ENCODE measurements around the gene CCDC88C. TPM values are rescaled to one million over a fixed set of nuclear protein-coding genes. Genes with fewer than 3 reads are reported as not detected.

Gene CCDC88C
- polyA plus RNA-seq, 4 donors = 32.6 to 36.2 (median 34.0) TPM

GRCh38 chr14:91299121-91300115 lies 118.2 kb downstream of the CCDC88C start:
- DNase-seq (ENCODE audit: low read depth in 4 of 4, low spot score in 3 of 4) = no peak

- DNase-seq (ENCODE audit: low read depth in 4 of 4, low spot score in 3 of 4) = no peak
Measured at GRCh38 chr14:91298576-91298975, 119.0 kb downstream of the CCDC88C start.

DNA sequence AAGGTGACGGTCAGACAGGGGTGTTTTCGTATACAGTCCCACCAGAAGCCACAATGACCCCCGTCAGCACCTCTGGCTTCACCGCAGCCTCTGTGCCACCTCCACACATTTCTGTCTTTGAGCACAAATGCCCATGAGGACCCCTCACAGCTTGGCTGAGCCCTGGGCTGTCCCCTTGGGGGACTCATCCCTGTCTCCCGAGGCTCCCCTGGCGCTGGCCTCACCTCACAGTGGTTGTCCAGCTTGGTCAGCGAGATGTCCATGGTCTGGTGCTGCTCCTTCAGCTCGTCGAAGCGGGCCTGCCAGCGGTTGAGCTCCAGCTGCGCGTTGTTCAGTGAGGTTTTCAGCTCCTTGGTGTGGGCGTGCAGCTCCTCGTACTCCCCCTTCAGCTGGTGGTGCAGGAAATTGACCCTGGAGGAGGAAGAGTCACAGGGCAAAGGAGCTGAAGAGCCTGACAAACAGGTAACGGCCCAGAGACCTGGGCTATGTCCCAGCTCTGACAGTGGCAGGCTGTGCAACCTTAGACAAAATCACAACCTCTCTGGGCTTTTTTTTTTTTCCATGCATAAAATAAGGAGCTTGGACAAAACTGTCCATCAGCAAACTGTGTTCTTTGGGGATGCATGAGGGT lies 120.4 kb downstream of the CCDC88C start:
- no peak for DNase-seq (ENCODE audit: low read depth in 4 of 4, low spot score in 3 of 4)

DNA sequence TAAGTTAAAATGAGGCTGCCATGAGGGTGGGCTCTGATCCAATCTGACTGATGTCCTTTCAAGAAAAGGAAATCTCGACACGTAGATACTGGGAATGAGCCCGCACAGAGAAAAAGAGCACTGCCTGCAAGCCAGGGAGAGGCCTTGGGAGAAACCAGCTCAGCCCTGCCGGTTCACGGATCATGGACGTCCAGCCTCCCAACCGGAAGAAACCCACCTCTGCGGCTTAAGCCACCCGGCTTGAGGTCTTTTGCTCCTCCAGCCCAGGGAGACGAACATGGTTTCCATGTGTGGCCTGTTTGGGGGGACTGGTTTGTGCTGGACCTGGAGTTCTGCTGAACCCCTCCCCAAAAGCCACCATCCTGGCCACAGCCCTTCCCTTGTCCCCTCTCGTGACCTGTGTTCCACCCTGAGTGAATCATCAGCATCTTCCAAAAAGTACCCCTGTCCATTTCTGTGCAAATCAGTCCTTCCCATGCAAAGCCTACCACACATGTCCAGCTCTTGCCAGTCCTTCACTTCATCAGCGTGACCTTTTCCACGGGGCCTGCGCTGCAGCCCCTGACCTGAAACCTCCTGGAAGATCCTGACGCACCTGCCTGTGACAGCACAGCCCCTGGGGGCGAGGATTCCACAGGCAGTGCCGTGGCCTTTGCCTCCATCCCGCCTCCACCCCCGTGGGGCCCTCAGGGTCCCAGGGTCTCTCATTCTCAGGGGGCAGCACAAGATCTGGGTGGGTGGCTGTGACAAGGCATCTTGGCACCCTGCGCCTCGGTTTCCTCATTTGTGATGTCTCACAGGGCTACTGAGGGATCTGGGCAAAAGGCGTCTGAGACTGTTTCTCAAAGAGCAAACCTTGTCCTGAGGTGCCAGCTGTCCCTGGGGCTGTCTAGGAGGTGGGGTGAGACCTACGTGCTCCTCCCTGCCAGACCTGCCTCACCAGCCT lies 121.5 kb downstream of the CCDC88C start:
- DNase-seq (ENCODE audit: low read depth in 4 of 4, low spot score in 3 of 4) = no peak

GRCh38 chr14:91295276-91295845 lies 122.3 kb downstream of the CCDC88C start:
- no peak for DNase-seq (ENCODE audit: low read depth in 4 of 4, low spot score in 3 of 4)

DNA sequence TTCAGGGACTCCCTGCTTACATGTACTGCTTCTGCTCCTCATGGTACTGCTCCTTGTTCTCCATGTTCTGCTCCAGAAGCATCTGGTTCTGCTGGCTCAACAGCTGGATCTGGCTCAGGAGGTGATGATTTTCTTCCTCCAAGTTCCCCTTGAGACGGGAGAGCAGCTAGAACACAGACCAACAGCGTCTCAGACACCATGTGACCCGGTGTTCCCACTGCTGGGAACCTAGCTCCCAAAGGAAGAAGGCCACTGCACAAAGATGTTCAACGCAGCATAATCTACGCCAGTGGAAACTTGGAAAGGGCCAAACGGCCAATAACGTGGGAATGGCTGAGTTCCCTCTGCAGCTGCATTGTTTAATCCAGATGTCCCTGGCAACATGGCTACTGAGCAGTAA lies 123.5 kb downstream of the CCDC88C start:
- no peak for DNase-seq (ENCODE audit: low read depth in 4 of 4, low spot score in 3 of 4)

- DNase-seq (ENCODE audit: low read depth in 4 of 4, low spot score in 3 of 4) = no peak
Measured at GRCh38 chr14:91293281-91293680, 124.3 kb downstream of the CCDC88C start.

DNA sequence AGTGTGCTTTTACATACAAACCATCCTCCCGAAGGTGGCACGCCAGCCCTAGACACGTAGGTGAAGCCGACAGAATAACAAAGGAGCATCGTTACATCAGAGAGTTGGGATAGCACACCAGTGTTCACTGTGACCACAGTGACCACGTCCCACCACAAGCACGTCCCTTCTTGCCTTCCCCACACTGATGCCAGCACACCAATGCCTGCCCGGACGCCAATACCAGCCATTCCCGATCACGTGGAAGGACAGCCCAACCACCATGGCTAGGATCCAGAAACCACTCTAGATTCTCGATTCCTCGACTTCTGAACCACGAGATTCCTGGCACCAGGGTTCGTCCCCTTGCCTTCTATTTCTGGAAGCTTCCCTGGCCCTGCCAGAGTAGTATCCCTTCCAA lies 125.1 kb downstream of the CCDC88C start:
- DNase-seq (ENCODE audit: low read depth in 4 of 4, low spot score in 3 of 4) = no peak

GRCh38 chr14:91291786-91292405 lies 125.7 kb downstream of the CCDC88C start:
- DNase-seq (ENCODE audit: low read depth in 4 of 4, low spot score in 3 of 4) = no peak

- DNase-seq (ENCODE audit: low read depth in 4 of 4, low spot score in 3 of 4) = no peak
Measured at GRCh38 chr14:91290986-91291385, 126.6 kb downstream of the CCDC88C start.

DNA sequence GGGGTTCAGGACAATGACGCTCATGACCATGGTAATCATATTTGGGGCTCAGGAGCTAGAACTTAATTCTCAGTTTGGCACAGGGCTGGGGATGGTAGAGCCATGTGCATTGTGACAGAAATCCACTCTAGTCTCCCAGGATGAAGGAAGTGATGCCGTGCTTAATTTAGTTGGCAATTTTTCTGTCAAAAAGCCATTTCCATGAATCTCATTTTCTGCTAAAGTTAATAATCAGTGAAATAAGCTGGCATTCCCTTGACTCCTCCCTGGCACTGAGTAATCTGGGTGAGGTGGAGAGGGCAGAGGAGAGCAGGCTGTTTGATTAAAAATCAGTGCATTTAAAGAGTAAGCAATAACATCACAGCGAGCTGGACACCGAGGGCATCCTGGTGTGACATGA lies 128.2 kb downstream of the CCDC88C start:
- DNase-seq (ENCODE audit: low read depth in 4 of 4, low spot score in 3 of 4) = no peak

- no peak for DNase-seq (ENCODE audit: low read depth in 4 of 4, low spot score in 3 of 4)
Measured at GRCh38 chr14:91288876-91289275, 128.7 kb downstream of the CCDC88C start.

- DNase-seq (ENCODE audit: low read depth in 4 of 4, low spot score in 3 of 4) = peak; percentile 47 to 63 (median 54)
Measured at GRCh38 chr14:91286530-91286937, 131.1 kb downstream of the CCDC88C start.

DNA sequence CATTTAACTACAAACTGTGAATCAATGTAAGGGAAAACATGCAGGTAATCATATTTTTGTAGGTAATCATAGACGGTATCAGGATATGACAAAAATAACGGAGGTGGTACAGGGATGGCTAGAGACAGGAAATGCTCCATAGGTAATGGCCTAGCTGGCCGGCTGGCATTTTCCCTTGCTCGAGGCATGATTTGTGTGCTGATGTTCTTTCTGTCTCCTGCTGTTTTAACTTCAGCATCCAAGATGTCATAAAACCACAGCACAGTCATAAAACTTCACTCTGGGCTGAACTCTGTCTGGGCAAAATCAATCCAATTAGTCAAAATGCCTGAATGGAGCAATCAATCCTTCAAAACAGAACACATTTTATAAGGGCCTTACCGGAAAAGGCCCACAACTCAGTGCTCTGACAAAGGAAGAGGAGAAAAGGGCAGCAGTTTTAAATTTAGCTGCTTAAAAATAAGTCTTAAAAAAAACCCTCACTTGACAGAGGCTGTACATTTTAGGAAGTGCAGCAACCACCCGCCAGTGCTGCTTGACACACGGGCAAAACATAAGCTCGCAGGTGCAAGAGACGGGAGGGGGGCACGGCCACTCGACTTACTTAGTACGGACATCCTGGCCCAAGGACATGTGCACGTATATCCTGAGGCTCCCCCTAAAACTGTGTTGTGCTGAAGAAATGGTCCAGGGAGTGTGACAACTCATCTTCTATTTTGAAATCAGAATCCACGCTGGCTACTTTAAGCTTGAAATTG lies 132.7 kb downstream of the CCDC88C start:
- no peak for DNase-seq (ENCODE audit: low read depth in 4 of 4, low spot score in 3 of 4)

GRCh38 chr14:91284146-91284790 lies 133.4 kb downstream of the CCDC88C start:
- no peak for DNase-seq (ENCODE audit: low read depth in 4 of 4, low spot score in 3 of 4)

GRCh38 chr14:91283666-91284065 lies 134.0 kb downstream of the CCDC88C start:
- no peak for DNase-seq (ENCODE audit: low read depth in 4 of 4, low spot score in 3 of 4)

GRCh38 chr14:91282954-91283645 lies 134.5 kb downstream of the CCDC88C start:
- no peak for DNase-seq (ENCODE audit: low read depth in 4 of 4, low spot score in 3 of 4)

DNA sequence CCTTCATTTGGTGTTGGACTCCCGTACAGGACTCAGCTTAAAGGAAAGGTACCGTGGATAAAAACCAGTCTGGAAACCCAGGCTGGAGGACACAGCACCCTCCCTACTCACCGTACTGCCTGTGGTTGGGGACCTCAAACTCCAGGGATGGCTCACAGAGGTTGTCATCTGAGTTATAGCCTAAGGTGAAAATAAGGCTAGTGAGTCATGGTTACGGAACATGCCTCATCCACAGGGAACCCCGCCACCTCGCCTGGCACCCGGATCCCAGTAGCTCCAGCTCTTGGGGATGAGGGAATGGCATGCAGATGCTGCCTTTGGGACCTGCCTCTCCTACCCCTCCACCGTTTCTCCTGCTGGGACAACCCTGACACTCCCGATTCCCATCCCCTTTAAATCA lies 136.3 kb downstream of the CCDC88C start:
- DNase-seq (ENCODE audit: low read depth in 4 of 4, low spot score in 3 of 4) = no peak
